ENCODE results near the gene CTBP1. TPM values are rescaled to one million over a fixed set of nuclear protein-coding genes. Genes with fewer than 3 reads are reported as not detected.

Gene CTBP1
- total RNA-seq, 1 experiment from 2014 or later, result 136 TPM

DNA sequence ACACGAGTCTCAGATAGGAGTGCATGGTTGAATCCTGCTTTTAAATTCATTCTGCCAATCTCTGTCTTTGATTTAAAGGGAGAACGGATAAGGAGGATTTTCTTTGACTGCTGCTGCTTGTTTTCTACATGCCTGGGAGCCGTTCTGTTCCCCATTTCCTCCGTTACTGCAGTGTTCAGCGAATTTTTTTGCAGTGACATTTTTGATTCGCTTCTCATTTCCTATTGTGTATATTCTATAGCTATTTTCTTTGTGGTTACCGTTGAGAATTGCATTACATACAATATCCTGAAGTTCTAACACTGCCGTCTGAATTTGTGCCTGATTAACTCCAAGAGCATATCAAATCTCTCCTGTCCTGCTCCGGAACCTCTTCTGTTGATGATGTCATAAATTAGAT is 25.9 kb upstream of the CTBP1 start:
- peaks cover 22 to 51% of the 10 kb centered on the region in 2 experiments for H3K9me3 Mint-ChIP-seq

More for the DNA sequence above, 25.9 kb upstream of the CTBP1 start:
- Histone ChIP-seq H2AK5ac (ENCODE audit: insufficient read length, low read length) (no peak overlapping the region), H3K27me3 (ENCODE audit: insufficient read depth, low read length) (no peaks in the 10 kb centered on the region), H3K4me2 (ENCODE audit: insufficient read depth, insufficient read length, low read length) (no peak overlapping the region), H3K9ac (ENCODE audit: extremely low read depth, insufficient read length, low read length) (no peak overlapping the region), H4K91ac (ENCODE audit: insufficient read length, low read depth, low read length) (no peak overlapping the region), H2BK5ac (ENCODE audit: insufficient read length, low read length) (no peak overlapping the region), H2AFZ (ENCODE audit: low read length) (no peak overlapping the region), H3K18ac (ENCODE audit: insufficient read length, low read depth, low read length) (no peak overlapping the region), H2BK120ac (ENCODE audit: low read depth, low read length, poor library complexity, severe bottlenecking) (no peak overlapping the region), H3T11ph (ENCODE audit: low read length) (no peak overlapping the region), H3K9me3 (ENCODE audit: control insufficient read depth, low read depth, low read length) (no peaks in the 10 kb centered on the region), H3K4ac (ENCODE audit: low read depth, low read length) (no peak overlapping the region), H2BK15ac (ENCODE audit: low read depth, low read length) (no peak overlapping the region), H2BK20ac (ENCODE audit: low read depth, low read length, poor library complexity, severe bottlenecking) (no peak overlapping the region), H3K4me1 (ENCODE audit: insufficient read depth, low read length) (no peaks in the 10 kb centered on the region), H3K23me2 (ENCODE audit: insufficient read length, low read depth, low read length, poor library complexity, severe bottlenecking) (no peaks in the 10 kb centered on the region), H4K8ac (replicated peaks; ENCODE audit: insufficient read length, low read depth, low read length) (no peak overlapping the region), H2BK12ac (ENCODE audit: insufficient read length, low read depth, low read length) (no peak overlapping the region), H3K14ac (ENCODE audit: insufficient read depth, low read length) (no peak overlapping the region), H3K56ac (ENCODE audit: insufficient read length, low read depth, low read length) (no peak overlapping the region), H4K20me1 (ENCODE audit: control insufficient read depth, insufficient read depth, insufficient read length) (no peaks in the 10 kb centered on the region), H3K27ac (ENCODE audit: insufficient read length, low read depth, low read length) (no peak overlapping the region), H3K79me1 (ENCODE audit: insufficient read depth, low read depth, low read length, poor library complexity, severe bottlenecking) (no peaks in the 10 kb centered on the region), H4K5ac (ENCODE audit: insufficient read length, low read depth, low read length) (no peak overlapping the region), H3K23ac (ENCODE audit: insufficient read length, low read depth, low read length) (no peak overlapping the region), H3K79me2 (ENCODE audit: insufficient read depth, low read length) (no peaks in the 10 kb centered on the region)
- peaks cover 33% of the 10 kb centered on the region for H3K27me3 Mint-ChIP-seq (ENCODE audit: low read depth)
- WGBS (ENCODE audit: extremely low coverage, insufficient read length, low lambda C conversion rate), result no CpG with 5 or more reads among the region's 9 CpGs
- no peak for DNase-seq
- TF ChIP-seq, protein P1, sequence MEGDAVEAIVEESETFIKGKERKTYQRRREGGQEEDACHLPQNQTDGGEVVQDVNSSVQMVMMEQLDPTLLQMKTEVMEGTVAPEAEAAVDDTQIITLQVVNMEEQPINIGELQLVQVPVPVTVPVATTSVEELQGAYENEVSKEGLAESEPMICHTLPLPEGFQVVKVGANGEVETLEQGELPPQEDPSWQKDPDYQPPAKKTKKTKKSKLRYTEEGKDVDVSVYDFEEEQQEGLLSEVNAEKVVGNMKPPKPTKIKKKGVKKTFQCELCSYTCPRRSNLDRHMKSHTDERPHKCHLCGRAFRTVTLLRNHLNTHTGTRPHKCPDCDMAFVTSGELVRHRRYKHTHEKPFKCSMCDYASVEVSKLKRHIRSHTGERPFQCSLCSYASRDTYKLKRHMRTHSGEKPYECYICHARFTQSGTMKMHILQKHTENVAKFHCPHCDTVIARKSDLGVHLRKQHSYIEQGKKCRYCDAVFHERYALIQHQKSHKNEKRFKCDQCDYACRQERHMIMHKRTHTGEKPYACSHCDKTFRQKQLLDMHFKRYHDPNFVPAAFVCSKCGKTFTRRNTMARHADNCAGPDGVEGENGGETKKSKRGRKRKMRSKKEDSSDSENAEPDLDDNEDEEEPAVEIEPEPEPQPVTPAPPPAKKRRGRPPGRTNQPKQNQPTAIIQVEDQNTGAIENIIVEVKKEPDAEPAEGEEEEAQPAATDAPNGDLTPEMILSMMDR (conservative IDR thresholded peaks at IDR 0.05), result no peak
- peaks cover 0 to 4% (median 3%) of the 10 kb centered on the region in 3 experiments; a peak in 2 of 7 replicates for H3K36me3 Mint-ChIP-seq (ENCODE audit: insufficient read depth in 1 of 3, low read depth in 3 of 3)
- no peaks in the 10 kb centered on the region for H3K4me1 Mint-ChIP-seq
- no peak overlapping the region for H3K27ac Mint-ChIP-seq
- H3K4me3 Mint-ChIP-seq, result no peak overlapping the region

Data from H9 (cell line).